D341Med (cell line): Measurements from ENCODE around the gene SPATA31D3.
"Not testable (repeated sequence)": the region's sequence is repeated elsewhere in the genome, so short reads cannot be mapped to it uniquely, and the experiment has no call there.

Experiments used
- DNase-seq: peaks from one replicate; pipeline ENCODE4 v3.0.0; 2012; ENCODE audit warnings: low spot score

SPATA31D3 gene

DNA sequence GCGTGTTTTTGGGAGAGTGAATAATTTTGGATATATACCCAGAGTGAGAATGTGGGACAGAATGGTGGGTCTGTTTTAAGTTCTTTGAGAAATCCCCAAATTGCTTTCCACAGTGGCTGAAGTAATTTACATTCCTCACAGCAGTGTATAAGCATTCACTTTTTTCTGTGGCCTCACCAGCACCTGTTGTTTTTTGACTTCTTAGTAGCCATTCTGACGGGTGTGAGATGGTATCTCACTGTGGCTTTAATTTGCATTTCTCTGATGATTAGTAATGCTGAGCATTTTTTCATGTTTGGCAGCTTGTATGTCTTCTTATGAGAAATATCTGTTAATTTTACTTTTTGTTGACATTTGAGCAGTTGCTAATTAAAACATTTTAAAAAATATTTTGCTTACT lies 35.9 kb downstream of the SPATA31D3 start:
- no peak for DNase-seq

GRCh38 chr9:81980568-81980967 lies 37.3 kb downstream of the SPATA31D3 start:
- no peak for DNase-seq

- no peak for DNase-seq
Measured at GRCh38 chr9:81981883-81982282, 38.6 kb downstream of the SPATA31D3 start.

- DNase-seq = no peak
Measured at GRCh38 chr9:81984928-81985327, 41.6 kb downstream of the SPATA31D3 start.

DNA sequence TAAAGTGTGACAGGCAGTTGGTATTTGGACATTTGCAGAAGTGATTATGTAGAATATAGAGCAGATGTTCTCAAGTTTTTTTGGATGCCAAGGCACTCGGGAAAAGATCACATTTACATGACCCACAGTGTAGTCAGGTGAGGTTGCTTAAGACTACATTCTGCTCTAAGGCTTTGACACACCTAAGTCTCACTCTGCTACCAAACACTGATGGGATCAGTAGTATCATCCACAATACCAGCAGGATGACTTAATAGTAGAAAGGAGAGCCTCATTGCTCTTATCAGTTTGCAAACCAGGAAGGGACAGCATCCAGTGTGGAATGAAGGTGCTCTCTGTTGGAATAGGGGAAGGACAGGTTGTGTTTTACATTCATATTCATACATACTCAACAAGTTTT lies 42.8 kb downstream of the SPATA31D3 start:
- no peak for DNase-seq

DNA sequence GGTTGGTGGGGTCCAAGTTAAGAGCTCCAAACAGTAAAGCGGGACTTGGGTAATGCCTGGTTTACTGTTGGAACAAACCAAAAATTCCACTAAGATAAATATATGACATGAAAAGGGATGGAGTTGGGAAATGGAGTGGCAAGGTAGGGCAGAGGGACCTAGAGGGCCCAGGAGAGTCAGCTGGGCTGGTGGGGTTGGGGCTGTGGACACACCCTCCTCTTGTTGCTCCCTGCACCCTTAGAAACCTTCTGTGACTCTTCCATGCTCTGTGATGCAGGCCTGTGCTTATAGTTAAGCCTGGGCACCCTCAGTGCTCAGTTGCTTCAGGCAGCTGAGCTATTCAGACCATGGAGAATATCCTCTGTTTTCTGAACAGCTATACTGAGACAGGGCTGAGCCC lies 45.2 kb downstream of the SPATA31D3 start, which contains the start of gene SPATA31D1:
SPATA31D1 (plus strand) TSS at position 301 of the 400 bp plus-strand sequence; CDS start at position 348, 47 bp downstream.
- not testable (repeated sequence) for DNase-seq

- no peak for DNase-seq
Measured at GRCh38 chr9:81989700-81990099, 46.4 kb downstream of the SPATA31D3 start.

DNA sequence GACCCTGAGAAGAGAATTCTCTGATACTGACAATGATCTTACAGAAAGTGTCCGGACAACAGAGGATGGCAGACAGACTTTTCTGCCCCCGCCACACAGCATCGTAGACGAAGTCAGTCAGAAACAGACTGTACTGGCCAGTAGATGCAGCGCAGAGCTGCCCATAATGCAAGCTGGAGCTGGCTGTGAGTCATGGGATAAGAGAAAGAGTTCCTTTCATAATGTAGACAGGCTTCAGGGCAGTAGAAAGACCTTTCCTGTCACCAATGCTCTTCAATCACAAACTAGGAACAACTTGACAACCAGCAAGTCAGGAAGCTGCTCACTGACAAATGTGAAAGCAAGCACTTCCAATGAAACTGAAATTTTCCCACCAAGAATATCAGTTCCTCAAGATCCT lies 50.4 kb downstream of the SPATA31D3 start:
- DNase-seq = no peak
